UCSD-AML1 (cell line): ENCODE results near the gene AATK.

Source experiments
- DNase-seq: peaks from one replicate; lab custom pipeline; 2025; ENCODE audit not compliant: unreplicated experiment; lab: John Stamatoyannopoulos, UW

AATK gene

DNA sequence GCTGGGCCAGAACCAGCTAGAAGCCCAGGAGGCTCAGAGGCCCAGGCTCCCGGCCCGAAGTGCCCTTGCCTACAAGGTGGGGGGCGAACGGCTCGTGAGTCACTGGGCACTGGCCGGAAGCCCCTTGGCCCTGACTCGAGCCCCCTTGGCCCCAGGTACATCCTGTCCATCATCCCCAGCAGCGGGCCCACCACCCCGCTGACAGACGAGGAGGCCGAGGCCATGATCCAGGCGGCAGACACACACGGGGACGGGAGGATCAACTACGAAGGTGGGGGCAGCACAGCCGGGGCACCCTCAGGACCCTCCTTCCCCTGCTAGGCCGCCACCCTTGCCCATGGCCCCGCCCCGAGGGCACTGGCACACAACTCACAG is 15.8 kb upstream of the AATK start:
- DNase-seq: no peak

DNA sequence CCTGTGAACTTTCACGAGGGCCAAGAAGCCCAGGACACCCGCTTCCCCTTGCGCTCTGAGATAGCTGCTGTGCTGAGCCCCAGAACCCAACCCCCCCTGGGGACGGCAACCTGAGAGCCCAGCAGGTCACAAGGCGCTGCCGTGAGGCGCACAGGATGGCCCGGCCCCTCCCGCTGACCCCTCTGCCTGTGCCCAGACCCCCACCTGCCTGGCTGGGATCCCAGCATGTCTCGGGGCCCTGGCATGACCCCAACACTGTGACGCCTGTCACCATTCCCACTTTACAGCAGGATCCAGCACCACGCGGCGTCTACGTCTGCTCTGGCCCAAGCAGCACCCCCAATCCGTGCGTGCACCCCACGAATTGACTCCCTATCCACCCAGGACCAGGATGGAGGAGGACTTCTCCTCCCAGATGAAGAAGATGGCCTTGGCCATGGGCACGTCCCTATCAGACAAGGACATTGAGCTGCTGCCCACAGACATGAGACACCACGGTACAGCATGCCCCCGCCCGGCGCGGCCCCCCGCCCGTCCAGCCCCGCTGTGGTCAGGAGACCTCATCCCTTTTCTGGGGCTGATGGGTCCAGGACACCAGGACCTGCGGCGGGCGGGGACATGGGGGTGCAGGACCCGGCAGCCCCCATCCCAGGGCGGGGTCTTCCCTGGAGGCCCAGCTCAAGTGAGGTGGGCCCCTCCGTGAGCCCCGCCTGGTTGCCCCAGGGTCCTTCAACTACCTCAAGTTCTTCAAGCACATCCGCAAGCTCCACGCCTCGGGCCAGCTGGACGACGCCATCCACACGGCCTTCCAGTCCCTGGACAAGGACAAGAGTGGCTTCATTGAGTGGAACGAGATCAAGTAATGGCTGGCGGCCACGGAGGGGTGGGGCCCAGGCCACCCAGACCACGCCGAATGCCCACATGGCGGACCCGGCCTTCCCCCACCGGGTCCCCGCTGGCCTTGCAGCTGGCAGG is 15.1 kb upstream of the AATK start:
- DNase-seq: no peak

DNA sequence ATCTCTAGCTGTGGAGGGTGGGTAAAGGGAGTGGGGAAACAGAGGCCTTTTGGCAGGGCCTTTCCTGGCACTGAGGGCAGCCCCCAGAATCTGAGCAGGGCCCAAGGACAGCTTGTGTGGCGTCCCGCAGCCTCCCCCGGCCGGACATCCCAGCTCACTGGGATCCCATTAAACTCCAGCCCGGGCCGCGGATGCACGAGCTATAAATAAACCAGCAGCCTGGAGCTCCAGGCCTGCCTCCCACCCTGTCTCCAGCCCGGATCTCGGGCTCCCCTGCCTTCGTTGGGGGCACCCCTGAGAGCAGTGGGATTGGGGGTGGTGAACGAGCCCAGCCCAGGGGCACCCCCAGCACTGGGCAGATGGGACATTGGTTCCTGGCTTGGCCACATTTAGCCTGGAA is 13.8 kb upstream of the AATK start:
- DNase-seq: no peak

DNA sequence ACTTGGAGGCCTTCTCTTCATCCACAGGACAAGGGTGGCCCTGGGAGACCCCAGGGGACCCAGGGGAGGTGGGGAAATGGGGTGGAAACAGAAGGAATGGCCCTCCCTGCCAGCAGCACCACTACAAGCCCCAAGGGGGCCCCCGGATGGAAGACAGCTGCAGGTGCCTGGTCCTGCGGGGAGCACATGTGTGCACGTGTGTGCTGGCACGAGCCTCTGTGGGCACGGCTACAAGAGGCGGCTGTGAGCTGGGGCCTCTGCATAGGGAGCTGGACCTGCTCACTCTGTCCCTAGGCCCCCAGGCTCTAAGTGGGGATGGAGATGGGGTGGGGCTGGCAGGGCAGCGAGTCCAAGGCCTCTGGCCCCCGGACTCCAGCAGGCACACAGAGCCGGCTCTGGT is 13.2 kb upstream of the AATK start:
- no peak for DNase-seq

DNA sequence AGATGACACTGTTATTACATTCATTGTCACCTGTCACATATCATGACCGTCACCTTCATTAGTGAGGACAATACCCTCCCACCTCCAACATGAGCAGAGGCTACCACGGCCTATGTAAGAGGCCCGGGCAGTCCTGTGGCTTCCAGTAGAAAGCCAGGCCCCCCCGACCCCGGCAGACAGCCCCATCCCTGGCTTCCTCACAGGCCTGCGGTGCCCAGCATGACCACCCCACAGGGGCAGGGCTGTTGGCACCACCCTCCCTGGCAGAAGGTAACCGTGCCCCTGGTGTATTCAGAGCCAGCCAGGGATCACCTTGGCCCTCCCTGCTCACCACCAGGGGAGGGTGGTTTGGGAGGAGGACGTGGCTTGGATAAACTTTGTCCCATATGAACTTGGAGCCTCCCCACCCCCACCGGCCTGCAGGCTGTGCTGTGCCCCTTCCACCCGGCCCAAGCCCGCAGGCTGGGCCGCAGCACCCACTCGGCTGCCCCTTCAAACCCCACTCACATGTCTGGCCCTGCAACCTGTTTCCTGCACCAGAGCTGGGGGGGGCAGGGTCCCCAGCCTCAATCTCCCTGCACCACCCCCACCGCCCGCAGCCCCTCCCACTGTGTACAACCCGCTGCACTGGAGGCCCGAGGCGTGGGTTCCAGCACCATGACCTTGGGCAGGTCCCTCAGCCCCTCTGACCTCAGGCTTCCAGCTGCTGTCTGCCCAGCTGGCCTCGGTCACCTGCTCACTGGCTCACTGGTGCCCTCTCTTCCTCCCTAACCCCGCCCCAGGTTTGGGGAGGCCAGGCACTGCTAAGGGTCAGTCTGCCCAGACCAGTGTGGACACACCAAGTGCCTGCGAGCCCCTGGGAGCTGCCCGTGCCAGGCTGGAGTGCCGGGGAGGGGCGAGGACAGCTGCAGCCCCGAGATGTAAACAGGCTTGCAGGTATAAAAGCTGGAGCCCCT is 12.4 kb upstream of the AATK start:
- no peak for DNase-seq

DNA sequence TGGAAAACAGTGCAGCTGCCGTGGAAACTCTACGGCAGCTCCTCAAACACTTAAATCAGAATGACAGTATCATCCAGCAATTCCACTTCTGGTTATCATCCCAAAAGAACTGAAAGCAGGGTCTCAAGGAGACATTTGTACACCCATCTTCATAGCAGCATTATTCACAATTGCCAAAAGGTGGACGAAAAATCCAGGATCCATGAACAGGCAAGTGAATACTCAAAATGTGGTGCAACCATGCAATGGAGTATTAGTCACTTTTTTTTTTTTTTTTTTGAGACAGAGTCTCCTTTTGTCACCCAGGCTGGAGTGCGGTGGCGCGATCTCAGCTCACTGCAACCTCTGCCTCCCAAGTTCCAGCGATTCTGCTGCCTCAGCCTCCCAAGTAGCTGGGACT is 10.6 kb upstream of the AATK start:
- no peak for DNase-seq

DNA sequence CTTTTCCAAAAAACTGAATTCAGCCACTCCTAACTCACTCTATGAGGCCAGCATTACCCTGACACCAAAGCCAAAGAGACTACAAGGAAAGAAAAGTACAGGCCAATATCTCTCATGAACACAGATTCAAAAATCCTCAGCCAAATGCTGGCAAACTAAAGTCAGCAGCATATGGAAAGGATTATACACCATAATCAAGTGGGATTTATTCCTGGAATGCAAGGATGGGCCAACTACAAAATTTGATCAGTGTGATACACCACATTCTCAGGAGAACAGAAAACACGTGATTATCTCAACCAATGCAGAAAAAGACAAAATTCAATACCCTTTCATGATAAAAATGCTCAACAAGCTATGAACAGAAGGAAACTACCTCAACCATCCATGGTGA is 7.7 kb upstream of the AATK start:
- no peak for DNase-seq

DNA sequence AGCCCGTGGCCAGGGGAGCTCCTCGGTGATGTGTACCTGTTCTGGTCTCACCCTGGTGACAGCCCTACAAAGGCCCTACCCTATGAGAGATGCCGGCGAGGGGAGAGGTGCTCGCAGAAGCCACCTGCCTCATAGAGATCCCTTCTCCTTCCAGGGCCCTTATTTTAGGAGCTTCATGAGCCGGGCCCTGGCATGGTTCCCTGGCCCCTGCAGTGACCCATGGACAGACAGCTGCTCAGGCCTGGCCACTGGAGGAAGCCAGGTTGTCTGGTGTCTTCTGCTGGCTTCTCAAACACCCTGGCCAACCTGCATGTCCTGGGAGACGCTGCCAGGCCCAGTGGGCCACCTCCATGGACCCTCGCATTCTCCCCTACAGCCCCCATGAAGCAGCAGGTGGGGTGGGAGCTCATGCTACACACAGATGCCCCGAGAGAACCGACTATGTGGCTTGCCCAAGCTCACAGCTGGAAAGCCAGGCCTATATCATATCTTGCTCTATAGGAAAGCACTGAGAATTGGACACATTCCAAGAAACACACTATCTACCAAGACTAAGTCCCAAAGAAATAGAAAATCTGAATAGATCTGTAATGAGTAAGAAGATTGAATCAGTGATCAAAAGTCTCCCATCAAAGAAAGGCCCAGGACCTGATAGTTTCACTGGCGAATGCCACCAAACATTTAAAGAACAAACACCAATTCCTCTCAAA is 7.2 kb upstream of the AATK start:
- no peak for DNase-seq

DNA sequence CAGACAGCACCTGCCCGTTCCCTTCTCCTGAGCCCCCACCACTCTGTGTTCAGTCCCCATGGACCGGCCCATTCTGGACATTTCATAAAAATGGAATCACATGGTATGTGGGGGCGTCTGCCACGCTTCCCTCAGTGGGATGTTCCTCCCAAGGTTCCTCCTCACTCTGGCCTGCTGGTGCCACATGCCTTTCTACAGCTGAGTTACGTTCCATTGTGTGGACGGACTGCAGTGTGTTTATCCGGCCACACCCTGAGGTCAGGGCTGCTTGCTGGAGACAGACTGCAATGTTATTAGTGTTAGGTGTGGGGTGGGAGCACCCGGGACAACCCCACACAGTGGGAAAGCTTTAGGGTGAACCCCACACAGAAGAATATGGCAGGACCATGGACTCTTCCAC is 5.9 kb upstream of the AATK start:
- DNase-seq: no peak

DNA sequence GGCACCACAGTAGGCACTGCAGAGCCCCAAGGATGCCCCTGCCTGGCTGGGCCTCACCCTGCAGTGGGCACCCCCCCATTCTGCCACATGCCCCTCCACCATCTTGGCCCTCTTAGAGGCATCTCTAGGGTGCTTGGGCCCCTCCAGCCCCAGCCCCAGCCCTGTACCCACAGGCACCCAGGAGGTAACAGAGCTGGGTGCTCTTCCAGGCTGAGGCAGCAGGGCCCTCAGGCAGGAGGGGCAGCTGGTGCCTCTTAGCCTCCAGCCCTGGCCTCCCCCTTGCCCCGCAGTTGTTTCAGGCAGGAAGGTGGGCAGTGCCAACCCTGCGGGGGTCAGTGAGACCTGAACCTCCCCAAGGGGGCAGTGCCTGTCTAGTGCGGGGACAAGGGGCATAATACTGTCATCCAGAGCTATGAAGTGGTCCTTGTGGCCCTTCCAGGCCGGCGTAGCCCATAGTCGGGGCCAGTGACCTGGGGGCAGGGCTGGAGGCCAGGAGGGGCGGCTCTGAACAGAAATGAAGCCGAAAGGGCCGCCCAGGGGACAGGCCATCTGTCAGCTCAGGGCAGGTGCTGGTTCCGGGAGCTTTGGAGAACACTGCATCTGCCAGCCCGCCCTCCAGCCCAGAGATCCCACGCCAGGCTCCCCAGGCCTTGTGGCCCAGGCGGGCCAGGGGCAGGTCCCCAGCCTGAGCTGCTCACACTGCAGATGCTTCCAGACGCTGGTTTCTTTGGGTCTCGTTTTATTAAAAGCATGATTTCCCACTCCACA is 4.9 kb upstream of the AATK start:
- DNase-seq: no peak

DNA sequence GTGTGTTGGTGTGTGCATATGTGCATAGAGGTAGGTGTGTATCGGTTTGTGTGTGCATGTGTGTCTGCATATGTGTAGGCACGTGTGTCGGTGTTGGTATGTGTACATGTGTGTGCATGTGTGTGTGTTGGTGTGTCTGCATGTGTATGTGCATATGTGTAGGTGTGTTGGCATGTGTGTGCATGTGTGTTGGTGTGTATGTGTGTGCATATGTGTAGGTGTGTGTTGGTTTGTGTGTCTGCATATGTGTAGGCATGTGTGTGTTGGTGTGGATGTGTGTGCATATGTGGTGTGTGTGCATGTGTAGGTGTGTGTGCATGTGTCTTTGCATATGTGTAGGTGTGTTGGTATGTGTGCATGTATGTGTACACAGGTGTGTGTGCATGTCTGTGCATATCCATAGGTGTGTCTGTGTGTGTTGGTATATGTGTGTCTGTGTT is 3.9 kb upstream of the AATK start:
- no peak for DNase-seq

DNA sequence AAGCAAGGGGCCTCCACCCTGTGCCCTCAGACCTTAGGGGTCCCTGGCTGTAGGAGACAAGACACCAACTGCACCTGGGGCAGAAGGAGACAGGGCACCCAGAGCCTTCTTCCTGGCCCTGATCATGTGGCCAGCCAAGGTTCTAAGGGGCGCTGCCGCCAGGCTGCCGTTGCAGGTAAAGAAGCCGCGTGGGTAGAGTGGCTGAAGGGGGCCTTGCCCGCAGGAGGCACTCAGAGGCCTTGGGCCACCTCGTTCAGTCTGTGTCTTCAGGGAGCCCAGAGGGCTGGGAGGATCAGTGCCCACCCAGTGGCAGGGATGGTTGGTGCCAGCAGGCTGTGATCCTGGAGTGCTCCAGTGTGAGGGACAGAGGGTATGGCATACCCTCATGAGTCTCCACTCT is 1.6 kb upstream of the AATK start:
- DNase-seq: no peak

DNA sequence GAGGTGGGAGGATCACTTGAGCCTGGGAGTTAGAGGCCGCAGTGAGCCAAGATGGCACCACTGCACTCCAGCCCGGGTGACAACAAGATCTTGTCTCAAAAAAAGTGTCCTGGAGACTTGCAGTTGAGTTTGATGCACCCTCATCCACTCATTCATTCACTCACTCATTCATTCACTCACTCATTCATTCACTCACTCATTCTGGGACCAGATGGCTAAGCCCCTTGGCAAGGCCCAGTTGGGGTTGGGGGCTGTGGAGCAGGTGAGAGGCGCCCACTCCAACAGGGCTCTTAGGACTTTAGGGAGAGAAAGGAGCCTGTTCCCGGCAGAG is 1.1 kb upstream of the AATK start:
- DNase-seq: no peak

DNA sequence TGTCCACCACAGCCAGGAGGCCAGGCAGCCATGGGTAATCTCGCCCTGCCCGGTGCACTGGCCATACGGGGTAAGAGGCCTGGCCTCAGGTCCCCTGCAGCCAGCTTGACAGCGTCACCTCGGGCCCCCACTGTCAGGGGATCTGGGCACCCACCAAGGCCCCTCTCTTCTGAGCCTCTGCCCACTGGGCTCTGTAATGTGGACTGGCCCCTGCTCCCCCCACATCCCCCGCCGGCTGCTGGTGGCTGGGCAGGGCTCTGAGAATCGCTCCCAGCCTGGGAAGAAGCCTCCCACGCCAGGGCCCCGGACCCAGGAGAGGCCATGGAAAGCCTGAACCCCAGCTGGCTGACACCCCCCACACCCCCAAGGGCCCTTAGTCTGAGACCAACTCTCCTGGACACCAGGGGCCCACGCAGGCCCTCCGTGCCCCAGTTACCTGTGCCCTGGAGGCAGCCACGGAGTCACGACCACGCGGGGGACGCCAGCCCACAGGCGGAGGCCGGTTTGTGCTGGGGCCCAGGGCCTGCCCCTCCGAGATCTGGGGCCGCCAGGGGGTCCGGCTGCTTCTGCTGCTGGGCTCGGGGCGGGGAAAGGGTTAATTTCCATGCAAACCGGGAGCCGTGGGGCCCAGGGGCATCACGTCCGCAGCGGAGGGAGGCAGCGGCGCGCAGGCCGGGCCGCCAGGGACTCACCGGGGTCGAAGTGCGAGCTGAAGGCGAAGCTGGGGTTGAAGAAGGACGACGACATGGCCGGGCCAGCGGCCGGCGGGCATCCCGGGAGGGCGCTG is 582 bp downstream of the AATK start, which contains the start of gene PVALEF:
Gene PVALEF (plus strand): TSS at position 262 of the 787 bp plus-strand sequence. CDS start 15,720 bp downstream, outside the sequence.
- DNase-seq: no peak

DNA sequence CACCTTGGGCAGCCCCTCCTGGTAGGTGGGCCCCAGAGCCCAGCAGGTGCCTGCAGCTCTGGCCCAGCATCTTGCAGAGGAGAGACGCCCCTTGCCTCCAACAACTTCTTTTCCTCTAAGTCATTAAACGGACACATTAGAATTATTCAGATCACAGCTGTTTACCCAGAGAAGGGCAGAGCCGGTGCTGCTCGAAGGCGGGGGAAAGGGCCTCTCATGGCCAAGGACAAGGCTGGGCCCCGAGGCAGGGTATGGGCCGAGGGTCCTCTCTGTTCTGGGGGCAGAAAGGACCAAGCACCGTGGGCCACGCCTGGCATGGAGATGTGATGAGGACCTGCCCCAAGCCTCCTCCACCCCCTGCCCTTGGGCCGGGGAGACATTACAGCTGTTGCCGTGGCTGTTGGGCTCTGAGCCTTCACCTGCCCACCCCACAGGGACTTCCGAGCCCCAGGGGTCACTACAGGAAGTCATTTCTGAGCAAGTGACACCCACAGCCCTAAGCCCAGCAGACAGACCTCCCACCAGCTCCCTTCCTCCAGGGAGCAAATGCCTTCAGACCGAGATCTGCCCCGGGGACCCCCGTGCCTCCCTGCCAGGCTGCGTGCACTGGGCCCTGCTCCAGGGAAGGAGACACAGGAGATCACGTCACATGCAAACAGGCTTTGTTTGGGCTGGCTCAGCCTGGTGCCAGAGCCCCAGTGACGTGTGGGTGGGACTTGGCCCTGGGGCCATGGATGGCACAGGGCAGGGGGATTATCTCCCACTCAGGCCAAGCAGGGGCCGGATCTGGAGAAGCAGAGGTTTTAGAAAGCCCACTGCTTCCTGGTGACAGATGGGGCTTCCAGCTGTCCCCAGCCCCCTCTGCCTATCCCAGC is 1.4 kb downstream of the AATK start:
- no peak for DNase-seq

DNA sequence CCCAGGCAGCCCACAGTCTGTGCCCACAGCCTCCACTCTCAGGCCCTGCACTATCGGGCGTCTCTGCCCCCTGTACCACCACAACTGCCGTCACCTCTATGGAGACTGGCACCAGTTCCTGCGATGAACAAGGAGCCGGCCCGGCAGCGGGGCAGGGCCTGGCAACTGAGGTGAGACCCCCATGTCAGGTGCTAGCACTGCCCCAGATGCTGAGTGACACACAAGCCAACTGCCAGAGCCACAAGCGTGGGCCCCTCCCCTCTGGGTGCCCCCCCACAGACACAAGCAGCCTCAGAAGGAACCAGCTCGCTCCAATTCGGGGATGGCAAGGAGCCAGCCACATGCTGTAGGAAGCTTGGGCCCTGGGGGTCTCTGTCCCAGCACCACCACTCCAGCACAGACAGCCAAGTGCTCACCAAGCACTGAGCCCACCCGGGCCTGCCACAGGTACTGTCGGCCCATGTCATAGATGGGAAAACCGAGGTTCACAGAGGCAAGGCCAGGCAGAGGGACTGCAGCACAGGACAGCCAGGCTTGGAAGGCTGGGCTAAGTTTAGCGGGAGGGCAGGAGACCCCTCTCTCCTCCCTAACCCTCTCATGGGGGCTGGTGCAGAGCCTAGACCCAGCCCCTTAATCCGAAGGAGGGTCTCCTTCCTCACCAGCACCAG is 2.2 kb downstream of the AATK start:
- no peak for DNase-seq

DNA sequence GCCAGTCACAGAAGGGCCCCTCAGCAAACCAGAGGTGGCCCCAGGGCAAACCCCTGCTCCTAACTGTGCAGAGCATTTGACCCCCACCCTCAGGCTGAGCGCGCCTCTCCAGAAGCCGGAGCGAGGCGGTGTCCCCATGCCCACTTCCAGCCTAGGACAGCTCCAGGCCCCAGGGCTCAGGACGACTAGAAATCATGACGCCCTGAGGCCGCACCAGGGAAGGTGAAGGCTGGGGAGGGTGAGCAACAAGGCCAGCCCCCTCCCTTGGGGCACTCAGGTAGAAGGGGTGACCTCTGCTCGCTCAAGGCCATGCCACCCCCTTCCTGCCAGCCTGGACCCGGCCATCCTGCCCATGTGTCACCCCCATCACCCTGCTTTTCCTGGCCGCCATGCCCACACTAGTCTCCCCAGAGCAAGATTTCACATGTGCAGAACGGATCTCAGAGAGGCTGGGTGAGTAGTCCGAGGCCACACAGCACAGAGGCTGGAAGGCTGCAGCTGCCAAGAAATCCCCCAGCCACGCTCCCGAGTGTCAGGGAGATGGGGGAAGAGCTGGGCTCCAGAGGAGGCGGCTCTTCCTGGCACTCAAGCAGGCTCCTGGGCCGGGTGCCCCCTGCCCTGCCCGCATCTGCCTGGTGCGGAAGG is 2.8 kb downstream of the AATK start:
- DNase-seq: no peak

DNA sequence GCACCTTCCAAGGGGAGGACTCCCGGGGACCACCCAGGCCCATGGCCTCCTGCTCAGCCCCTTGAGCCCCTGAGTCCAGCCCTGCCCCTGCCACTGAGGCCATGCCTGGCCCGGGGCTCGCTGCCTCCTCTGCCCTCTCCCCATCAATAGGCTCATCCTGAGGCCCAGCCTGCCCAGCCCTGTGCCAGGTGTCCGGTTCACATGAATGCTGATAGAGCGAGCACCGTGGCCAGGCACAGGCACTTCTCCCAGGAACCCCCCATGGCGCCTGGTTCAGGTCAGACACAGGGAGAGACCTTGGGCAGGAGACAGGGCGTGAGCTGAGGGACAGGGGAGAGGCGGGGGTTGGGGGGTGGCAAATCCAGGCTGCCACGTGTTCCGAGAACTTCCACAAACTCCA is 3.5 kb downstream of the AATK start:
- no peak for DNase-seq
